Panc1 (cell line): ENCODE results near the gene LGALS12. TPM values are rescaled to one million over a fixed set of nuclear protein-coding genes. Genes with fewer than 3 reads are reported as not detected.

Source experiments
- ATAC-seq: fragments of 200-7000 bp; cut with Tn5 transposase; 2 replicates; pipeline ENCODE4 v1.9.1; 2020; ENCODE audit warnings: mild to moderate bottlenecking, moderate library complexity
- BruUV-seq: library from RNA; stranded (reverse); fragments of 400-500 nt; replicated peaks from 2 replicates; lab custom pipeline; 2021; lab: Mats Ljungman, UMichigan
- CTCF ChIA-PET: fragments of 300-600 bp; sonication (Branson Sonifier 250); formaldehyde crosslinking; loops from one replicate; lab custom pipeline; 2022; ENCODE audit warnings: antibody characterized with exemption; lab: Charles Lee
- POLR2A ChIA-PET: fragments of 300-600 bp; sonication (Branson Sonifier 250); formaldehyde crosslinking; loops from one replicate; lab custom pipeline; 2022; ENCODE audit warnings: antibody characterized with exemption; lab: Charles Lee
- DNase-seq: peaks from one replicate; pipeline ENCODE4 v3.0.0-alpha.2; 2010; ENCODE audit warnings: low read depth, low spot score
- H3K27ac ChIP-seq: 2 replicates; pipeline ENCODE4 v1.5.1; 2011; ENCODE audit warnings: mild to moderate bottlenecking, low read length, inconsistent platforms
- H3K27me3 ChIP-seq: fragments of 200-500 bp; sonication (Bioruptor generic); 2 replicates; pipeline ENCODE4 v1.6.0; 2014; ENCODE audit warnings: low read length, inconsistent platforms; ENCODE audit not compliant: control insufficient read depth, insufficient read depth
- H3K36me3 ChIP-seq: fragments of 200-500 bp; sonication (Bioruptor generic); 2 replicates; pipeline ENCODE4 v1.5.1; 2014; ENCODE audit warnings: inconsistent platforms, mild to moderate bottlenecking, low read length, moderate library complexity; ENCODE audit not compliant: control insufficient read depth, insufficient read depth
- H3K4me1 ChIP-seq: 2 replicates; pipeline ENCODE4 v1.5.1; 2011; ENCODE audit warnings: inconsistent platforms, mild to moderate bottlenecking, low read length, moderate library complexity; ENCODE audit not compliant: control insufficient read depth, insufficient read depth
- H3K4me3 ChIP-seq, 2 experiments: 2 replicates each; pipeline ENCODE4 v1.5.1; 2011 to 2012; ENCODE audit warnings: low read depth in 2 of 2, low read length in 2 of 2, mild to moderate bottlenecking in 2 of 2, inconsistent platforms in 1 of 2, moderate library complexity in 1 of 2
- H3K9me3 ChIP-seq: fragments of 200-500 bp; sonication (Bioruptor generic); 2 replicates; pipeline ENCODE4 v1.5.1; 2014; ENCODE audit warnings: low read depth, mild to moderate bottlenecking, inconsistent platforms, low read length, moderate library complexity; ENCODE audit not compliant: control insufficient read depth, insufficient read depth
- CTCF ChIP-seq: fragments of 450-650 bp; IDR thresholded peaks from 2 replicates; pipeline ENCODE4 v1.5.1; 2017; ENCODE audit warnings: mild to moderate bottlenecking
- POLR2AphosphoS5 ChIP-seq: IDR thresholded peaks from 2 replicates; pipeline ENCODE4 v1.6.1; 2012; ENCODE audit warnings: mild to moderate bottlenecking, low read depth, low read length, moderate library complexity
- SIN3A ChIP-seq: IDR thresholded peaks from 2 replicates; pipeline ENCODE4 v1.6.1; 2012; ENCODE audit warnings: low read depth, mild to moderate bottlenecking, low read length, moderate library complexity, borderline replicate concordance; ENCODE audit not compliant: insufficient read depth
- TCF7L2 ChIP-seq: IDR thresholded peaks from 2 replicates; pipeline ENCODE4 v1.6.1; 2011; ENCODE audit warnings: mild to moderate bottlenecking, low read depth, low read length, inconsistent platforms
- in situ Hi-C: cut with HindIII; loops from 2 replicates; pipeline ENCODE4 v1.10.0; 2016; ENCODE audit warnings: low sequenced_read_pairs, low pct_unique_long_range_greater_than_20kb
- intact Hi-C: fragments of 100-400 bp; cut with micrococcal nuclease; formaldehyde crosslinking; loops from one replicate; pipeline ENCODE4 v1.10.0; 2022; ENCODE audit not compliant: unreplicated experiment
- total RNA-seq: library from RNA; stranded (reverse); gene quantifications from one replicate; pipeline ENCODE4 v1.2.1, GENCODE V29; 2021; ENCODE audit not compliant: unreplicated experiment
- TF ChIP-seq, protein P1 (sequence below), 2 experiments: IDR thresholded peaks; 2 replicates each; pipeline ENCODE4 v1.6.1; 2011 to 2012; ENCODE audit warnings: low read depth in 2 of 2, control low read depth in 1 of 2, low read length in 1 of 2, mild to moderate bottlenecking in 1 of 2, moderate library complexity in 1 of 2; ENCODE audit not compliant: insufficient read depth in 1 of 2

LGALS12 gene
- total RNA-seq, 1 experiment from 2014 or later = not detected

- CTCF ChIA-PET = no interaction called here
- Histone ChIP-seq H3K4me1 (peaks cover 7% of the 10 kb centered on the region), H3K4me3 (no peak overlapping the region), H3K9me3 (no peaks in the 10 kb centered on the region), H3K27ac (no peak overlapping the region), H3K36me3 (no peaks in the 10 kb centered on the region), H3K27me3 (no peaks in the 10 kb centered on the region)
- in situ Hi-C loops = no loop called here
- intact Hi-C loops = no loop called here
- no TSS peak for BruUV-seq
- ATAC-seq (no peak), DNase-seq (no peak)
- TF ChIP-seq POLR2AphosphoS5 (no peak), TCF7L2 (no peak), CTCF (no peak), SIN3A (no peak)
- TF ChIP-seq, protein P1, sequence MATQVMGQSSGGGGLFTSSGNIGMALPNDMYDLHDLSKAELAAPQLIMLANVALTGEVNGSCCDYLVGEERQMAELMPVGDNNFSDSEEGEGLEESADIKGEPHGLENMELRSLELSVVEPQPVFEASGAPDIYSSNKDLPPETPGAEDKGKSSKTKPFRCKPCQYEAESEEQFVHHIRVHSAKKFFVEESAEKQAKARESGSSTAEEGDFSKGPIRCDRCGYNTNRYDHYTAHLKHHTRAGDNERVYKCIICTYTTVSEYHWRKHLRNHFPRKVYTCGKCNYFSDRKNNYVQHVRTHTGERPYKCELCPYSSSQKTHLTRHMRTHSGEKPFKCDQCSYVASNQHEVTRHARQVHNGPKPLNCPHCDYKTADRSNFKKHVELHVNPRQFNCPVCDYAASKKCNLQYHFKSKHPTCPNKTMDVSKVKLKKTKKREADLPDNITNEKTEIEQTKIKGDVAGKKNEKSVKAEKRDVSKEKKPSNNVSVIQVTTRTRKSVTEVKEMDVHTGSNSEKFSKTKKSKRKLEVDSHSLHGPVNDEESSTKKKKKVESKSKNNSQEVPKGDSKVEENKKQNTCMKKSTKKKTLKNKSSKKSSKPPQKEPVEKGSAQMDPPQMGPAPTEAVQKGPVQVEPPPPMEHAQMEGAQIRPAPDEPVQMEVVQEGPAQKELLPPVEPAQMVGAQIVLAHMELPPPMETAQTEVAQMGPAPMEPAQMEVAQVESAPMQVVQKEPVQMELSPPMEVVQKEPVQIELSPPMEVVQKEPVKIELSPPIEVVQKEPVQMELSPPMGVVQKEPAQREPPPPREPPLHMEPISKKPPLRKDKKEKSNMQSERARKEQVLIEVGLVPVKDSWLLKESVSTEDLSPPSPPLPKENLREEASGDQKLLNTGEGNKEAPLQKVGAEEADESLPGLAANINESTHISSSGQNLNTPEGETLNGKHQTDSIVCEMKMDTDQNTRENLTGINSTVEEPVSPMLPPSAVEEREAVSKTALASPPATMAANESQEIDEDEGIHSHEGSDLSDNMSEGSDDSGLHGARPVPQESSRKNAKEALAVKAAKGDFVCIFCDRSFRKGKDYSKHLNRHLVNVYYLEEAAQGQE (IDR thresholded peaks at IDR 0.05; ENCODE audit: insufficient read depth in 1 of 2, low read depth in 2 of 2, low read length in 1 of 2) = no peak
- POLR2A ChIA-PET = no interaction called here
Observed at GRCh38 chr11:63564784-63565350, 59.0 kb downstream of the LGALS12 start.

Other genes with a start within 250 kb of the LGALS12 start
- not detected for gene SLC22A9, start 136.3 kb upstream of the LGALS12 start, total RNA-seq
- not detected for gene PLAAT5, start 14.9 kb upstream of the LGALS12 start, total RNA-seq
- 15.2 TPM for gene PLAAT4, start 30.7 kb downstream of the LGALS12 start, total RNA-seq
- gene PLAAT2, start 57.3 kb downstream of the LGALS12 start, total RNA-seq = not detected
- 32.6 TPM for gene PLAAT3, start 108.3 kb downstream of the LGALS12 start, total RNA-seq
- gene ATL3, start 165.3 kb downstream of the LGALS12 start, total RNA-seq = 79.0 TPM
- 145 TPM for gene RTN3, start 175.4 kb downstream of the LGALS12 start, total RNA-seq